Germinal center (tissue), 1 donor: ENCODE results near the gene GRIK4.

Source experiments
- DNase-seq: peaks from one replicate; pipeline ENCODE4 v3.0.0; 2012; ENCODE audit warnings: mixed read lengths, low spot score

The GRIK4 gene

DNA sequence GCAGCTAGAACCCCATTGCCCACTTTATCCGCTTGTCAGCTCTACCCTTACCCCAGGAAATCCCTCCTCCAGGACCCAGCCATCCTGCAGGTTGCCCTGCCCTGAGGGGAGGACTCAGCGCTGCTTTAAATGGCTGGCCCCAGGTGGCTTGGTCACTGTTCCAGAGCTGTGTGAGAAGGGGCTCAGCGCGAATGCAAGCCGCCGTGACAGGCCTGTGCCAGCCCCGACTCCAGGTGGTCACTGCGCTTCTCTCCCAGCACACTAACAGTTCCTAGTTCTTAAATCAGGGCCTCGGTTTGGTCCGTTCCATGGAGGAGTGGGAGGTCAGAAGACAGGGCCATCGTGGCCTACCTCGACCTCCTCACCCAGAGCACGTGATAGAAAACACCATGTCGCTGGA is 446.6 kb downstream of the GRIK4 start:
- no peak for DNase-seq

GRCh38 chr11:120959189-120959588 is 447.6 kb downstream of the GRIK4 start:
- no peak for DNase-seq

DNA sequence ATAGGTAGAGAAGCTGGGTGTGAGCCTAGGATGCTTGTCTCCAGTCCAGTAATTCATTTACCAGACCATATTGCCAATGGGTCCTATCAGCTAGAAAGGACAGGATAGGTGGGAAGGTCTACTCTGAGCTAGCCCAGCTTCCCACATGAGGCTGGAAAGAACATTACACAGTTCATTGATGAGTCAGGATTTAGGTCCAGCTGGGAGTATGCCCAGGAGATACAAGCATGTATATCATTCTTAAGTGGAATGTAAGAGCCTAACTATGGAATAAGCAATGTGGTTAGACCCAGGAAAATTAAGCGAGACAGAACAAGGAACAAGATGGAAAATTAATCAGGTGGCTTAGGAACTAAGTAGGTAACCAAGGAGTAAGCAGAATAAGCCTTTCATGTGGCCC is 453.3 kb downstream of the GRIK4 start:
- no peak for DNase-seq

DNA sequence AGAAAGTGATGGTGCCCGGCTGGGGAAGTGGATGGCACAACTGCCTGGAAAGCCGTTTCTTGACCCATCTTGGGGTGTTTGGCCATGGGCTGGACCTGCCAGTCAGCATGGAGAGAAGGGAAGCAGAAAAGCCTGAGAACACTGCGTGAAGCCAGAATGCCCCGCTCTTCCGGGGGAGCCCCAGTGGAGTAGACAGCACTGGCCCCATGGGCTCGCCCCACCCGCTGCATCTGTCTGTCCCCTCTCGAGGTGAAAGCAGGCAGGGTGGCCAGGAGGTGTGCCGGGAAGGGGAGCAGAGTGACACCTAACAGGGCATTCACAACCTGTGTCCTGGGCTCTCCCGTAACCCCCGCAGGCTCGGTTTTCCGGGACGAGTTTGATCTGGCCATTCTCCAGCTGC is 455.3 kb downstream of the GRIK4 start:
- DNase-seq = no peak

DNA sequence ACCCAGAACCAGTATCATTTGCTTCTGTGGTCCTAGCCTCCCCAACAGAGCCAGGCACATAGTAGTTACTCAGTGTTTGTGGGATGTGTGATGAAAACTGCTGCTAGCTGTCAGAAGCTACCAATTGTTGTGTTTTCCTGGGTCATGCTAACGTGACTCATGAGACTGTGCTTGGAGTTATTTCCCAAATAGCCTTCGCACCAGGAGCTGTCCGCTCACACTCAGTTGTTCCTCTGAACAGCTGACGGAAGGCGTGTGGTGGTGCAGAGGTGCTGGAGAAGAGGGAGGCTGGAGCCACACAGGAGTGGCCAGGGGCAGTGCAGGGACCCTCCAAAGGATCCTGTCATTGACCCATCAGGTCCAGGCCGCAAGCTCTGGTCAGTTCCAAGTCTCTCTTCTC is 458.4 kb downstream of the GRIK4 start:
- no peak for DNase-seq

- no peak for DNase-seq
Measured at GRCh38 chr11:120971825-120972224, 460.3 kb downstream of the GRIK4 start.

- DNase-seq = no peak
Measured at GRCh38 chr11:120972621-120973020, 461.1 kb downstream of the GRIK4 start.

- DNase-seq = no peak
Measured at GRCh38 chr11:120973501-120973900, 462.0 kb downstream of the GRIK4 start.

DNA sequence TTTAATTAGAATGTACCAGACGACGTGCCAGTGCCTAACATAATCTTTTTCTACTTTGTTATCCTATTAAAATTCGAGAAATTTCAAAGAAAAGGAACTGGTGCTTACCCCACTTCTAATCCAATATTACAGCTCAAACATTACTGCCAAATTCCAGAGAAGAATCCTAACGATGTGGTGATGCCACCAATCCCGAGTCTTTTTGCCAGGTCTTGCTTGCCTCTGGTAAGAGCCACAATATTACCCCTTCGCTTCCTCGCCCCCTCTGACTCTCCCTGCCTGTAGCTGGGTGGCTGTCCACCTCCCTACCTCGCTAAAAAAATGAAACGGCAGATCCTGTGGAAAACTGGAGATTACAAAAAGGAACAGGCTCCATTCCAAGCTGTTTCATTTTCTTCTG is 462.9 kb downstream of the GRIK4 start:
- no peak for DNase-seq

DNA sequence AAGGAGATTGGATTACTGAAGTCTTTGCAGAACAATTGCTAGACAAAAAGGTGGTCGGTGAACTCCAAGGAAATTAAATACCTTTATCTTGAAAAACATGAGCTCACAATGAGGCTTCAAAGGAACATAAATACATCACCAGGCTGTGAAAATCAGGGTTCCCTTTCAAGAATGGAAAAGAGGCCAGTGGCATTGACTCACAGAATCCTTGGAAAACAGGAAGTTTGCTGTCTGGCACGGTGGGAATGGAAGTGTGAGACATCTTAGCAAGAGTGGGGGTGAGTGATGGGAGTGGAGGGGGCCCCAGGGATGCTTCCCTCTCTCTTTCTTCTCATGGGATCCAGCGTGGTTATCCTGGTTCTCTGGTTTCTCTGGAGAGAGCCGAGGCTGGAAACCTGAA is 463.4 kb downstream of the GRIK4 start:
- no peak for DNase-seq

DNA sequence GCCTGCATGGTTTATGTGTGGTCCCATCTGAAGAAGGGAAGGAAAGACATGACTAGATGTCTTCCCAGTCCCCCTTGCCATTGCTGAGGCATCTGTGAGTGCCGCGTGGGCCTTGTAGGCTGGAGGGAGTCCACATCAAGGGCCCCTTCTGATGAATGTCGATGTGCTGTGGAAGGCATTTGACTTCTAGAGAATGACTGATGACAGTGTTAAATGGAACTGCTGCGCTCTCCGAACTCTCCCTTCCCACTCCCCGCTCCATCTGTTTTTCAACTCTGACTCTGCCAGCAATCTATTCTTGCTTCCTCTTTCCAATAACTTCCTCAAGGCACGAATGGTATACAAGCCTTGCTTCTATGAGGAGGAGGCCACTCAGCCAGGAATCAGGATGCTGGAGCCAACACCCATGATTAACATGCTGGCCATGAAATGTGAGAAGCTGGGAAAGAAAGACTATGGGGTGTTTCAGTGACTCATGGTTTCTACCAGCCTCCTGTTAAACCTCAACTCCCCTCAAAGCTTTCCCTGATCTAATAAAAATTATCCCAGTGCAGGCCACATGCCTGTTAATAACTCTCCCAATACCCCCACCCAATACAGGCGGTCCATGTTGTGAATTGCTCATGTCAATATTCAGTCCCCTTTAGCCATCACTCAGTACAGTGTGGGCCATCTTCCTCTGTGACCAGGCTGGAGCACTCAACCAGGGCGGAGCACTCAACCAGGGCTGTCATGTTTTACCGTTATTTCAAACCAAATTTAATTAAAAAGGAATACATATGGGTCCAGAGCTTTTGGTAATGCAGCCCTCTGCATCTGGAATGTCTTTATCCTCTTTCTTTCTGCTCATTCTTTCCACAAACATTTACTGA is 466.0 kb downstream of the GRIK4 start:
- DNase-seq = no peak

DNA sequence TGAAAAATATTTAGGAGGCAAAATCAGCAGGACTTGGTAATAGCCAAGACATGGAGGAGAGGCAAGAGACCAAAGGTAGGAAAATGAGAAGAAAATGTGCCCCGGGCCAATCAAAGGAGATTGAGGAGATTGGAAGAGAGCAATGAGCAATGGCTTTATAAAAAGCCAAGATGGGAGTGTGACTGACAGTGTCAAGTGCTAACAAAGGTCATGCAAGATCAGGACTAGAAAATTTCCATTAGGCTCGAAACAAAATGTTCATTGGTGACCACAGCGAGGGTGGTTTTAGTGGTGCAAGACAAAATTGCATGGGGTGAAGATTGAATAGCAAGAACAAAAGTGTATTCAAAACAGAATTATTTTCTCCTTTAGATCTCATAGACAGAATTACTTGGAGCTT is 467.2 kb downstream of the GRIK4 start:
- DNase-seq = no peak

GRCh38 chr11:120985718-120986569 is 474.4 kb downstream of the GRIK4 start:
- DNase-seq = peak; percentile 35

DNA sequence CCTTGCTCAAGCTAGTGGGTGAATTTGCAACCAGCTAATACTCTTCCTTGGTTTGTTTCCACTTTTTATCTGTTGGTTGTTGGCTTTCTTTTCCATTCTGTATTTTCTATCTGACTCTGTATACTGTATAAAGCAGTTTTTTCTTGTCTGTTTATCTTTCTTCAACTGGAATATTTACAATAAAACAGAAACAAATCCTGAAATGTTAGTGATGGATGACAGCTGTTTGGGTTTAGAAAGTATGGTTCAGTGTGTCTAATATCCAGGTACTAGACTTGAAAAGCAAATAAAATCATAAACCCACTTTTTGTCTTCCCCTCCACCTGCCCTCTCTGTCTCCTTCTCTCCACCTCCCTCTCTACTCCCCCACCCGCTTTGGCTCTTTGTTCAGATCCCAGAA is 477.1 kb downstream of the GRIK4 start:
- no peak for DNase-seq

- no peak for DNase-seq
Measured at GRCh38 chr11:120991830-120992686, 480.5 kb downstream of the GRIK4 start.

DNA sequence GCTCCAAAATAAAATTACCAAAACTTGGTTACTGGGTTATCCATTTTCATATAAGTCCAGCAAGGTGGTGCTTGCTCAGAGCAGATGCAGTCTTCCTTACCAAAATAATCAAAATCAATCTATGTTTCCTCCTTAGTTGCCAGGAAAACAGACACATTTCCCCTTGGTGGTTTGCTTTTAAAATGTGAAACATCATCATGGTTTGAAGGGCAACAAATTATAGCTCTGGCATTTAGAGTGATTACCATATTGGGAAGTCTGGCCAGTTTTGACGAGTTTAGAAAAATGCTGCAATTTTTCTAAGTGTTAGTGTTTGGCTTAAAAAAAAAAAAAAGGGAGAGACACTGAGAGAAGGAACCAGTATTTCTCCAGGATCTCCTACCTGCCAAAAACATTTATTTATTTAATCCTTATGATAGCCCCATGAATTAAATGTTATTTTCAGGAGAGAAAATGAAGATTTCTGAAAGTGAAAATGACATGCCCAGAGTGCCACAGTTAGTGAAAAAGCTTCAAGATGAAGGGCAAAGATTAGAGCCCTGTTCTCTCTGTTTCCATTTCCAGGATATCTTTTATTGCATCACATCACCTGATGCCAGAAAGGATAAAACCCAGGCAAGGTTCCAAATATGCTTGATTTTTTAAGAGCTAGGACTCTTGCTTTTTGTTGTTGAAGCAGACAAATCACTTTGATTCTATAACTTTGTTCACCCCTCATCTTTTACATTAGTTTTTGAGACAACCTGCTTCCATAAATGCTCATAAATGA is 482.7 kb downstream of the GRIK4 start:
- DNase-seq = no peak

DNA sequence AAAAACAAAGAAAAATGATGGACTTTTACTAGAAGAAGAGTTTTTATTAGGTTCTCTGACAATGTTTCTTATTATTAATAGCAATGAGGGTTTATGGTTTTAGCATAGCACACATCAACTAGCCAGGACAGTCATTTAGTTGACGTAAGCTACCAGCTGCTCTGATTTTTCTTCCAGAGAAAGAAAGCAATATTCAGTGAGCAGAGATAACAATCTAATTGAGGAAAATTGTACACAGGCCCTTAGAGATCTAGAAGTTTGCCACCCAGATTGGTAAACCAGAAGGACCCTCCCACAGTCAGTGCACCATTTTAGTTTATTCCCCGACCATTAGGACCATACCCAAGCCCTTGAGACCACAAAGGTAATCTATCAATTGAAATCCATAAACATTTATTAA is 483.6 kb downstream of the GRIK4 start:
- DNase-seq = no peak

- DNase-seq = no peak
Measured at GRCh38 chr11:120996973-120997372, 485.4 kb downstream of the GRIK4 start.

- no peak for DNase-seq
Measured at GRCh38 chr11:120998581-120998980, 487.0 kb downstream of the GRIK4 start.

GRCh38 chr11:121004206-121004840 is 492.8 kb downstream of the GRIK4 start:
- no peak for DNase-seq

DNA sequence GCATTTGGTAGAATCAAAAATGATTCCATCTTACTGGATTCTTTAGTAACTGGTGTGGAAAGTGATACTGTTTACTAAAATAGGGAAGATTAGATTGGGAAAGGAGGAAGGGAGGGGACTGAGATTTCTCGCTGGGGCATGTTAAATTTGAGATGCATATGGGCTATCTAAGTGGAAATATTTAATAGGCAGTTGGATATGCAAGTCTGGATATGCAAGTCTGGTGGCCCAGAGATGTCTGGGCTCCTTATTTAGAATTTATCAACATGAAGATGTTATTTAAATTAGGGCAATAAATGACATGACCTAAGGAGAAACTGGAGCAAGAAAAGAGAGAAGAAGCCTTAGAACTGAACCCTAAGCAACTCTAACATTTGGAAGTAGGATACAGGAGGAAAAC is 495.4 kb downstream of the GRIK4 start:
- no peak for DNase-seq
